AG08395 (cell line): ENCODE measurements around the gene GPC5.

Experiments
- DNase-seq: peaks from one replicate; pipeline ENCODE4 v3.0.0; 2012; ENCODE audit warnings: mixed read lengths, low spot score

Gene GPC5

DNA sequence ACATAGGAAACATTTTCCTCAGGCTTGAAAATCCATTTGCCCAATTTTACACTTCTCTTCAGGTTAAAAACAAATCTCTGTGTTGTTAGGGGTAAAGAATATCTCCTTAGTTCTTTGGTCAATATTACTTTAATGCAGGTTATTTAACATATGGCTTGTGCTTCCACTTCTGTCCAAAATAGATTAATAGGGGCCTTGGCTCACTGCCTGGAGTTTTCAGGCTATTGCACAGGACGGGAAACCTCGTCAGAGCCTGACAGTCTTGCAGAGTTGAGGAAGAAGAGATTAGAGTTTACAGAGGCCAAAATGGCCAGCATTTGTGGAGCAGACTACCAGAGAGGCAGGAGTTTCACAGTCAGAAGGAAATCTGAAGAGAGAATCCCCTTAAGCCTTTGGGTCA is 964.3 kb downstream of the GPC5 start:
- DNase-seq: no peak

DNA sequence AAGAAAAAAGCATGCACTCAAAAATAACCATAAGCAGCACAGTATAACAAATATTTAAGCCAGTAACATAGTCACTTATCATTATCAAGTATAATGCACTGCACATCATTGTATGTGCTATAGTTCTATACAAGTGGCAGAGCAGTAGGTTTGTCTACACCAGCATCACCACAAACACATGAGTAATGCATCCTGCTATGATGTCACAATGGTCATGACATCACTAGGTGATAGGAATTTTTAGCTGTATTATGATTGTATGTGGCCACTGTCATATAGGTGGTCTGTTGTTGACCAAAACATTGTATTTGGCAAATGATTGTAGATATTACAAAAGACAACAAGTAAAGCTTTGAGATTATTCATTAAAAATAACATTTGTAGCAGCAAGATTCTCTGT is 967.5 kb downstream of the GPC5 start:
- no peak for DNase-seq

DNA sequence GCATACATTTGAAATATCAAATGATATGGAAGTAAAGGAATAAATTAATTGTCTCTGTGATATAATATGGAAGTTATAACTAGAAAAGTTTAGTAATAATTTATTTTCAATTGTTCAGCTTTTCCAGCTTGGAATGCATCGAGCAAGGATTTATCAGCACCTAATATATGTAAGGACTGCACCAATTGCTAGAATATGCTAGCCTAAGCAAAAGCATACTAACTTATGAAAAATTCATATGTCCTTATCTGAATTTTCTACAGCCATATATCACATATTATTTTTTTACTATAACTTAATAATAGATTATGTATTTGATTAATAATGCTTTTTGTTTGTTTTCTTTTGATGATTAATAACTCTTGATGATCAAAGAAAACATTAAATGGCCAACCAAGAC is 979.0 kb downstream of the GPC5 start:
- no peak for DNase-seq

DNA sequence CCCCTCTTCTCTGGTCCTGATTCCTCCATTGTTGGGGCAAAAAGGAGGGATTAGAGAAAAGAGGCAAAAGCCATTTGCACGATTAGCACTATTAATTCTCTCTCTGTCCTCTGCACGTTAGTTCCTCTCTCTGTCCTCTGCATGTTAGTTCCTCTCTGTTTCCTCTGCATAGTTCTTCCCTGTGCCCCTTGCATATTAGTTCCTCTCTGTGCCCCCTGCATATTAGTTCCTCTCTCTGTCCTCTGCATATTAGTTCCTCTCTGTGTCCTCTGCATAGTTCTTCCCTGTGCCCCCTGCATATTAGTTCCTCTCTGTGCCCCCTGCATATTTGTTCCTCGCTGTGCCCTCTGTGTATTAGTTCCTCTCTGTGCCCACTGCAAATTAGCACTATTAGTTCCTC is 981.0 kb downstream of the GPC5 start:
- no peak for DNase-seq

DNA sequence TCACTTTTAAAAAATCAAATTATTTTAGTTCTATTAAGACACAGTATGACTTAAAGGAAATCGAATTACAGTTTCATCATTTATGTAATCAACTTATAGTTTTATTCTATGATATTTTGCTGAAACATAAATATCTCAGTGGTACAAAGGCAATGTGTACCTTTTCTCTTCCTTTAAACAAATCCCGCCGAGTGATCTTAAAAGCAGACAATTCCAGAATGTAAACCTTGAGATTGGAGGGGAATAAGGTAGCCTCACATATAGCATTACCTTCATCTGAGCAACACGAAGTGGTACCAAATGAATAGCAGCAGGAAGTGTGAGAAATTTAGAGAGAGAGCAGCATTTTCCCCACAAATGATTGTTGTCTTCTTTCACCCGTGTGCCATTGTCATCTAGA is 986.0 kb downstream of the GPC5 start:
- no peak for DNase-seq

DNA sequence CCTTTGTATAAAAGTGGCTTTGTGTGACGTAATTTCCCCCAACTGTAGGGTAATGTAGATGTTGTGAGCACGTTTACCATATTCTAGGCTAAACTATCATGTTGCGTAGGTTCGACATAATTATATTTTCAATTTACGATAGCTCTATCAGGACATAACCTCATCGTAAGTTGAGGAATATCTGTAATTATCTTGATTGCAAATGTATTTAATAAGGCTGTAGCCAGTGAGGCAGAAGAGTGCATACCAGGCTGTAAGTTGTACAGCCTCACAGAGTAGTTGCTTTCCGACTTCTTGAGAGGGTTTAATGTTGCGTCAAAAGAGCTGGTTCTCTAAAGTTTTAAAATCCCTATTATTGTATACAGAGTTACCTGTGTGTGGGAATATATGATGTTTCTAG is 988.8 kb downstream of the GPC5 start:
- DNase-seq: no peak

DNA sequence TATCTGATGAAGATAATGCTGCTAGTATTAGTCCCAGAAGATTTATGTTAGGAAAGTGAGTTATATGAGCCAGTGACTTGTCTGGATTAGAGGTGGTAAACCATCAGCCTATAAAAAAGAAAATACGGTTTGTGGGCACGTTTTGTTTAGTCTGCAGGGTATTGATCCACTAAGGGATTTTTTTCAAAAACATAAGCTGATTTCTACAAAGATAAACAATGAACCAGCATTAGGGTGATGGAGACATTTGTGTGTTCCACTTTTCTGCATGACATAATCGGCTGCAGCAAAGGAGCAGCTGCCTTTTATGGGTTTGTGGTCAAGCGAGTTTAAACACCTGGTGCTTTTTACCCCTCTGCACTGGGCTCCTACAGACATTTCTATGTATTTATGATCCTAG is 991.8 kb downstream of the GPC5 start:
- DNase-seq: no peak

DNA sequence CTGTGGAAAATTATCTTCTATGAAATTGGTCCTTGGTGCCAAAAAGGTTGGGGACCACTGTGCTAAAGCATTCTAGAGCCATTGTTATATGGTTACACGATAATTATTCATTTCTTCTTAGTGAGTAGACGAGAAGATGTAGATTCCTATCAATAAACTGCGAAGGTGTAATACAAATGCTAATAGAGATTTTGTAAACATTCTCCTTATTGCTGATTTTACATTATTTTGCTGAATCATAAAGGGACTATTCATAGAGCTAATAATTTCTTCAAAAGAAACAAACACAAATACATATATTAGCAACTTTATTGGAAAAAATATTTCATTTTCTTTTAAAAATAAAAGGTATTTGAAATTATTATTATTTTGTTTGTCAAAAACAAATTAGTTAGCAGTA is 1005.2 kb downstream of the GPC5 start:
- DNase-seq: no peak

DNA sequence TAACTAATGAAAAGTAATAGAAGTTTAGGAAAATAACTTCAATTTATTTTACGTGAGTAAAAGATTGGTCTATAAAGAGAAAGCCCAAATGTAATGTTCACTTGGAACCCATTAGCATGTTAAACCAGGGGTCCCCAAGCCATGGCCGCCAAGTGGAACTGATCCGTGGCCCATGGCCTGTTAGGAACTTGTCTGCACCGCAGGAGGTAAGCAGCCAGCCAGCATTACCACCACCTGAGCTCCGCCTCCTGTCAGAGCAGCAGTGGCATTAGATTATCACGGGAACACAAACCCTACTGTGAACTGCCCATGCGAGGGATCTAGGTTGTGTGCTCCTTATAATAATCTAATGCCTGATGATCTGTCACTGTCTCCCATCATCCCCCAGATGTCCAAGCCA is 1009.4 kb downstream of the GPC5 start:
- DNase-seq: no peak

DNA sequence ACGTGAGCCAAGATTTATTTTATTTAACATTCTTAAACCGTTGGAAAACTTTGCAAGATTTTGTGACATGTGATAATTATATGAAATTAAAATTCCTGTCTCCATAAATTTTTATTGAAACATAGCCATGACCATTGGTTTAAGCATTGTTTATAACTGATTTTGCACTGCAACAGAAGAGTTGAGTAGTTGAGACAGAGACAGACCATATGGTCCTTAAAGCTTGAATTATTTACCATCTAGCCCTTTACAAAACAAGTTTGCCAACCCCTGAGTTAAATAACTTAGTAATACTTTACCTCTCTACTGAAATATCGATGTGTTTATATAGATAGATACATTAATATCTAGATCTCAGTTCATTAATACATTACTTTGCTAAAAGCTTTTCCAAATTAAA is 1014.1 kb downstream of the GPC5 start:
- no peak for DNase-seq

DNA sequence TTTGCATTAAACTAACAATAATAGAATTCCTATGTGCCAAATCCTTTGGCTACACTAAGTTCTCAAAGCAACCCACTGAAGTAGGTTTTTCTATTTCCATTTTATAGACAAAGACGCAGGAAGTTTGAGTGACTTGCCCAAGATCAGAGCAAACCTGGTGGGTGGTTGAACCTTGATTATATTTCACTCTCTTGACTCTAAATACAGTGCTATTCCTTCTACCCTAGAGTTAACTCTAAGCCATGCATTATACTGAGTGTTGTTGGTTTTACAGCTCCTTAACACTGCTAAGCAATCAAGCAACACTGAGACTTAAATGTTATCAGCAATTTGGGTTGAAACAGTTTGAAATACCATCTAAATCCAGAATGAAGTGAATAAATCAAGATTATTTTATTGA is 1014.6 kb downstream of the GPC5 start:
- DNase-seq: no peak

DNA sequence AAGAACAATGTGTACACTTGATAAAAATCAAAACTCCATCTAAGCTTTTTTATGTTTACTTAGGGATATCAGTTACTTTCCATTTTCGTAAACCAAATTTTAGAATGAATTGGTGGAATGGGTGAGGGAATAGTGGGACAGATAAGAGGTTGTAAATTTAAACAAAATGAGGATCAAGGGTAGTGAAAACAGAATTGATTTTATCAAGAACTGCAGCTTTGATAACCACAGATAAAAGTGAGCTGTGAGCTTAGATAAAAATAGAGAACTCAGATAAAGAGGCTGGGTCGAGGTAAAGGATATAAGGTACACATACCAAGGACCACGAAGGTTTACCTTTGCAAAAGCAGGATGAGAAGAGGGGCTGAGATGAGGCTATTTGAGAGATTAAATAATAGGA is 1015.0 kb downstream of the GPC5 start:
- DNase-seq: no peak

DNA sequence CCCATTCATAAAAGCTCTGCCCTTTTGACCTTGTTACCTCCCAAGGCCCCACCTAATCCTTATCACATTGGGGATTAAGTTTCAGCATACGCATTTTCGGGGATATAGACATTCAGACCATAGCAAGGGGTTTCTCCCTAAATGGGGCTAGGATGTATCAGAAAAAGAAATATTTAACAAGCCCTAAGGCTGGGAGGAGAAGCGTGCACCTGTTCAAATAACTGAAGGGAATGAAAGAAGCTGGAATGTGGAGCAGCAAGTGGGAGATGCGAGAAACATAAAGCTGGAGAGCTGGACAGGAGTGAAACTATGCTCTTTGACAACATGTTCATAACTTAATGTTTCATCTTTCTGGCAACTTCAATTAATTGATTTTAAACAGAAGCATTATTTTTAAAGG is 1016.4 kb downstream of the GPC5 start:
- no peak for DNase-seq

DNA sequence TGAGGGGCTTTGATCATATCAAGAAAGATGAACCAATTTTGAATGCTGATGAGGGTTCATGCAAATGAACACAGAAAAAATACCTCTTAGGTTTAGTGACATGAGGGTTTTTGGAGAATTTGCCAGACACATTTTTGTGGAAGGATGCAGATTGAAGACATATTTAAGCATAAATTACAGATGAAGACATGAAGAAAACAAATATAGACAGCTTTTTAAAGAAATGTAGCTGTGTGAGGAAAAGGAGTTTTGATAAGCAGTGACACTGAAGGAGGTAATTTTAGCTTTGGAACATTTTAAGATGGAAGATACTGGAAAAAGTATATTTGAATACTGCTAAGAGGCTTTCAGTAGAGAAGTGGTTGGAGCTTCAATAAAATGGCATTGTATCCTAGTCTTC is 1017.4 kb downstream of the GPC5 start:
- DNase-seq: no peak

DNA sequence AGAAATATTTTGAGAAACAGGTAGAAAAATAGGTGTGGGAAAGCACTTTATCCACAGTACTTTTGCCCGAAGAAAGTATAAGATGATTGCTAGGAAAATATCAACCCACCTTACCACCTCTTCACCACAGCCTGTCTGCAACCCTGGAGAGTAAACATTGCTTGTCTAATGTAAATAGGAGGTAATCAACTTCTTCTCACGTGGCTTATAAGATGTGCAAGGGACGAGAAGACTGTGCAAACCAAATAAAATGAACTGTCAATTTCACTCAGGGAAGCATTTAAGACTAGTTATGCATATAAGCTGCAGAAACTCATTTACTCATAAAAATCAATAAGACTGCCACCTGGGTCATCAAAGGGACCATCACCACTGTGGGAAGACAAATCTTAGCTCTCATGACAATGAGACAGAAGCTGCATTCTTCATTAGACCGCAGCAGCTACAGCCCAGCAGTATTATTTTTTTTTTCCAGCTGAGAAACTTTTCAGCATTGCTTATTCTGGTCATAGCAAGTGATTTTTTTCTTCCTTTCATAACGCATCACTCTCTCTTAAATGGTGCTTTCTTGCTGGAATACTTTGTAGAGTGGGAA is 1020.5 kb downstream of the GPC5 start:
- no peak for DNase-seq

DNA sequence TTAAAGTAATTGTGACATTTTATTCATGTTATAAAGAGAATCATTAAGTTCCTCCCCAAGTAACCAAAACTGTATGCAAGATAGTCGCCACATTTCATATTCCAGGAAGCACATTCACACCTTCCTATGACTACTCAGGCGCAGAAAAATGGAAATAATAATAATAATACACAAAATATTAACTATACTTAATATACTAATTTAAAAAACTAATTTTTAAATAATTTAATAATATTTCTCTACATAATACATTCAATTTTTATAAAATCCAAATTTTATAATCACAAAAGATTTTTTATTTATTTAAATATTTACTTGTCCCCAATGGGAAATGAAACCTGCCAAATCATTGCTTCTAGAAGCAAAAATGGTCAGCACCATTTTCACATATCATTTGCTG is 1030.8 kb downstream of the GPC5 start:
- DNase-seq: no peak

DNA sequence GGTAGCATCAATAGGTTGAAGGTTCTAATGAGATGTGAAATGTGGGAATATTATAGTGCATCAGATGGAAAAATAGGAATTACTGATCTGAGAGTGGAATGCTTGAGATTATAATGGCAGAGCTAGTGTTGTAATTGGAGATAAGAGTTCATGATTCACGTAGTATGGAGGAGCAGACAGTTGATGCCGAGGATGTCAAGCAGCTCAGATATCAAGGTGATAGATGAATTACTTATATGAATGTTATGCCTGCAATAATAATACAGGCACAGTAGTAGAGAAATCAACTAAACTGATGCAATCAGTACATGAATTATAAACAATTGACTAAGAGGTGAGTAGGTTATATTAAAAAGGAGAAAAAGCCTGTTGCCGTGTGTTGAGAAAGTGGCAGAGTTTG is 1035.0 kb downstream of the GPC5 start:
- no peak for DNase-seq

DNA sequence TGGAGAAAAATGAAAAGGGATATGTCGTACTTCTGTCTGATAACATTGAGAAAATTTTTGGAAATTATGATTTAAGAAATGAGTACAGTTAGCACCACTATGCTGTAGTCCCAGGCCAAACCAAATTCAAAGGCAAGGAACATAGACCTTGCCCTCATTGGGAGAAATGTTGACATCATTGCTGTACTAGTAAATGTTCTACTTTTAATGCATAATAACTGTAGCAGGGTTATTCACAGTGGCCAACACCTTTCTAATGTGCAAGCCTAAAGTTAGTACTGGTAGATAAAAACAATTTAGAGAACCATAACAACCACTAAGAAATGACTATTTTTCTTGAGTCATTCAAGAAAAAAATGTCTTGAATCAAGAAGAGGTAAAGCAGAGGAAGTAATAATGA is 1035.5 kb downstream of the GPC5 start:
- no peak for DNase-seq

DNA sequence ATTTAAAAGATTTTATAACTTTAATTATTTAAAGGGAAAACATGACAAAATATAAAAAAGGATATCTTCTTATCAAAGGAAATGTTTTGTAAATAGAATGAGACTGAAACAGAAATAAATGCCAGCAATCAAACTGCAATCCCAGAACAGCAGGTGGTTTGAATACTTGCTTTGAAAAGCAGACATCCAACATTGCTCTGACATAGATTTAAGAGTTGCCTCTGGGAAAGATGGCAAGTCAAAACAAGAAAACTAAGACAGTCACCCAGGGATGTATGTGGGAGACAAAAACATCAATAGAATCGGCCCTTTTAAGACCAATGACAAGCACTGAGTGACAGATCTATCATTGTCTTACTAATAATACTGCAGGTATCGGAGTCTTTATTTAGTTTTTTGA is 1038.5 kb downstream of the GPC5 start:
- no peak for DNase-seq

DNA sequence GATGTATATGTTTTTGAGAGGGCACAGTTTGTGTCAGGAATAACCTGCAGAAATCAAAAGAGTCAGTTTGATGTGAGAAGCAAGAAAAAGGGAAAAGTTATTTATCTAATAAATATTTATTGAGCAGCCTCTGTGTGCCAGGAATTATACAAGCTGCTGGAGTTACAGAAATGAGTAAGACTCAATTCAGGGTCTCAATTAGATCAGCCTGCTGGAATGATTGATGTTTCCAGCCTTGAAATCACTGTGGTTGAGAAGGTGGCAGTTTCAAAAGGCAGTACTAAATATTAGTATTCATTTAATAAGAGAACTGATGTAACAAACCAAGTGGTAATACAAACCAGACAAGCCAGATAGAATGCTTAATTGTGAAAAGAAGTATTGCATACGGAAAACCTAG is 1045.8 kb downstream of the GPC5 start:
- no peak for DNase-seq

DNA sequence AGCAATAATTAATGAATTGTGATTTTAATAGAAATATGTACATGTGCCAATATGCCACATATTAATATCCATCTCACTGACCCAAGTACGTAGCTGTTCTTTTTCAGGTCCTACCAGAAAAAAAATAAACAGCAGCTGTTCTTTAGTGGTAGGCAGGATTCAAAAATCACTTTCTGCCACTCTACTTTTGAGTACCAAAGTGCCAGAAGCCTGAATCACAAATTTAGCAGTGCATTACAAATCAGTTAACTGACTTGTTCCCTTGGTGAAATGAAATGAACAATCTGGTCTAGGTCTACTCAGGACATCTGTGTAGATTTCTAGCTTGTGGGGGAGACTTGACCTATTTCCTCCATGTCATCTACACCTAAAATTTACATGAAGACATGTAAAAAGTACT is 1052.6 kb downstream of the GPC5 start:
- DNase-seq: no peak

DNA sequence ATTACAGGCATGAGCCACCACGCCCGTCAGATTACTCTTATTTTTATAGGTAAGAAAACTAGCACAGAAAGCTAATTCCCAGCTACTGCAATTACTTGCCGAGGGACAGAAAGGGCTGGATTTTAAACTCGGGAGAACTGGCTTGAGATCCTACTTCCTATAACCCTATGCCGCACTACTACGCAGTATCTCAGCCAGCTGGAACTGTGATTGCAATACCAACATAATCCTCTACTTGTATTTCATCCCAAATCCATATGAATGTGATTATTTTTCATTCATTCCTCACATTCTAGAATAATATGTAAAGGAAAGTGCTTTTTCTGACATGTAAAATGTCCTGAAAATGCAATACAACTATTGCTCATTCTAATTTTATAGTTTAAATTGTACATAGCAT is 1054.4 kb downstream of the GPC5 start:
- no peak for DNase-seq

DNA sequence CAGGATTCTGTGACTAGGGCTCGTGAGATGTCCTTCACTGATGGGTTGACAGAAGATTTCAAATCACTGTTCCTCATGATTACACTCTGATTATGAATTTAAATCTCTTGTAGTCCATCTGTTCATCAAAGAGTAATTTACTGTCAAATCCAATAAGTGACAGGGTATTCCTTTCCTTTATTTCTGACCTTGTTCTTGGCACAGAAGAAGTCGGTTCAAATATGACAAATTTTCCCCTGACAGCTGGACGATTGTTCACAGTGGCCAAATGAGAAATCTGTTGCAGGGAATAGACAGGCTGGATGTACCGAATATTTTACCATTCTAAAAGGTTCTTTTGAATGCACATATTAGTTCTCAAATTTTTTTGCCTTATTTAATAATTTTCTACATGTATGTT is 1060.9 kb downstream of the GPC5 start:
- no peak for DNase-seq

DNA sequence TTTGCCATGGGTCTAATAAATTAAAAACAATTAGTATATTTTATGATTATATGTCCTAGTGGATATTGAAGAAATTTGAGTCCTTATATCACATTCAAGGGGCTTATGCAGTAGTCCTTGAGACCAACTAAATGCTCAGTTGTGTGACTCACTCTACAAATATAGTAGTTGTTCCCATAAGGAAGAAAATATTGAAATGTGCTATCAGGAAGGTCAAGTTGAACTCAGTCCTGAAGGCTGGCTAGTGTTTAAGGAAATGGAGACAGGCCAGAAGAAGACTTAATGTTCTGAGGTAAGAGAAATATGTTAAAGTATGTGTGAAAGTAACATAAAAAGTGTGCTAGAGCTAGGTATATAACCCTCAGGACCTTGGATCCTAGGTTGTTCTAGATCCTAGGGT is 1062.1 kb downstream of the GPC5 start:
- DNase-seq: no peak

DNA sequence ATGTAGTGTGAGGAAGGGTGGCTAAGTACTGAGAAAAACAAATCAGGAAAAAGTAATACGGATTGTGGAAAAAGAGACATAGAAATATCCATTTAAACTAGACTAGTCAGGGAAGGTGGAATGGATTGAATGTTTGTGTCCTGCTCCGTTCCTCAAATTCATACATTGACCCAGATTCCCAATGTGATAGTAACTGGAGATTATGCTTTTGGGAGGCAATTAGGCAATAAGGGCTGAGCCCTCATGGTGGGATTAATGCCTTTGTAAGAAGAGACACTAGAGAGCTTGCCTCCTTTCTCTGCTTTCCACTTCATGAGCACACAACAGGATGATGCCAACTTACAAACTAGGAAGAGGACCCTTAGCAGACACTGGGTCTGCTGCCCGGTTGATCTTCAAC is 1063.0 kb downstream of the GPC5 start:
- DNase-seq: no peak
